ENCODE data around the gene PRKCD.

PRKCD gene

DNA sequence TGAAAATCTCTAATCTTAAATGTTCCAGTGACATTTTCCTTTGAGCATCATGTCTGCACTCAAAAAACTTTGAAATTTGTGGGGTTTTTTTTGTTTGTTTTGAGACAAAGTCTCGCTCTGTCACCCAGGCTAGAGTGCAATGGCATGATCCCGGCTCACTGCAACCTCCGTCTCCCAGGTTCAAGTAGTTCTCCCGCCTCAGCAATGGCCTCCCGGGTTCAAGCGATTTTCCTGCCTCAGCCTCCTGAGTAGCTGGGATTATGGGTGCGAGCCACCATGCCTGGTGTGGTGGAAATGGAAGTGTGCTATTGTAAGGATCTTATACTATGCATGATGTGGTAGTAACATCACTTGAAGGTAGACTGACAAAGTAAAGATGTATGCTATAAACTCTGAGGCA, 52.3 kb downstream of the PRKCD start:
- TF ChIP-seq, protein P1, sequence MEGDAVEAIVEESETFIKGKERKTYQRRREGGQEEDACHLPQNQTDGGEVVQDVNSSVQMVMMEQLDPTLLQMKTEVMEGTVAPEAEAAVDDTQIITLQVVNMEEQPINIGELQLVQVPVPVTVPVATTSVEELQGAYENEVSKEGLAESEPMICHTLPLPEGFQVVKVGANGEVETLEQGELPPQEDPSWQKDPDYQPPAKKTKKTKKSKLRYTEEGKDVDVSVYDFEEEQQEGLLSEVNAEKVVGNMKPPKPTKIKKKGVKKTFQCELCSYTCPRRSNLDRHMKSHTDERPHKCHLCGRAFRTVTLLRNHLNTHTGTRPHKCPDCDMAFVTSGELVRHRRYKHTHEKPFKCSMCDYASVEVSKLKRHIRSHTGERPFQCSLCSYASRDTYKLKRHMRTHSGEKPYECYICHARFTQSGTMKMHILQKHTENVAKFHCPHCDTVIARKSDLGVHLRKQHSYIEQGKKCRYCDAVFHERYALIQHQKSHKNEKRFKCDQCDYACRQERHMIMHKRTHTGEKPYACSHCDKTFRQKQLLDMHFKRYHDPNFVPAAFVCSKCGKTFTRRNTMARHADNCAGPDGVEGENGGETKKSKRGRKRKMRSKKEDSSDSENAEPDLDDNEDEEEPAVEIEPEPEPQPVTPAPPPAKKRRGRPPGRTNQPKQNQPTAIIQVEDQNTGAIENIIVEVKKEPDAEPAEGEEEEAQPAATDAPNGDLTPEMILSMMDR (IDR thresholded peaks at IDR 0.05): no peak

DNA sequence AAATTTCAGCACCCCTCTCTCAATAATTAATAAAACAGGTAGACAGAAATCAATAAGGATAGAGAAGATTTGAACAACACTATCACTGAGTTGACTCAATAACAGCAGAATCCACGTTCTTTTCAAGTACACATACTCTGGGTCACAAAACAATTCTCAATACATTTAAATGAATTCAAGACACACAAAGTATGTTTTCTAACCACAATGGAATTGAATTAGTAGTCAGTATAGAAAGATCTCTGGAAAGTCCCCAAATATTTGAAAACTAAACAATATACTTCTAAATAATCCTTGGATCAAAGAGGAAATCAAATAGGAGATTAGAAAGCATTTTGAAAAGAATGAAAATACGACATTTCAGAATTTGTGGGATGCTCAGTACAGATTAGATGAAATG, 54.8 kb downstream of the PRKCD start:
- TF ChIP-seq, protein P1 (IDR thresholded peaks at IDR 0.05): no peak

DNA sequence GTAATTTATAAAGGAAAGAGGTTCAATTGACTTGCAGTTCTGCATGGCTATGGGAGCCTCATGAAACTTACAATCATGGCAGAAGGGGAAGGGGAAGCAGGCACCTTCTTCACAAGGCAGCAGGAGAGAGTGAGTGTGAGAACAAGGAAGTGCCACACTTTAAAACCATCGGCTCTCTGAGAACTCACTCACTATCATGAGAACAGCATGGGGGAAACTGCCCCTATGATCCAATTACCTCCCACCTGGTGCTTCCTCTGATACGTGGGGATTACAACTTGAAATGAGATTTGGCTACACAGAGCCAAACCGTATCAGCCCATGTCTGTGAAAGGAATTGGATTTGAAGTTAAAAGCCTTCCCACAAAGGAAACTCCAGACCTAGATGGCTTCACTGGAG, 55.7 kb downstream of the PRKCD start:
- TF ChIP-seq, protein P1 (IDR thresholded peaks at IDR 0.05): no peak

DNA sequence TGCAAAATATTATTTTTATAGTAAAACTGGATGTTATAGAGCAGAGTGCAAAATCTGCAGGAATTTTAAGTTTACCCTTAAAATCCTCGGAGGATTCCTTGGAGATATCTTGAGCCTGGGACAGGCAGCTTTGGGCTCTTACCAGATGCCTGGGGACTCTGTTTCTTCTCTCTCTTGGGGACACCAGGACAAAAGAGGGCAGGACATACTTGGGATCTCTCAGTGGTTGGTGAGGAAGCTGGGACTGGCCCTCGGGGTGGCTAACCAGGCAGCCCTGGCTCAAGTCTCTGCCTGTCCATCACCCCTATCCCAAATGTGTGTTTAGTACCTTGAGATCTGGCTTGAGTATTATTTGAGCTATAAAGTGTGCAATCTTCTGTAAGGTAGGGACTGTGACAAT, 56.2 kb downstream of the PRKCD start:
- TF ChIP-seq, protein P1 (IDR thresholded peaks at IDR 0.05): no peak

DNA sequence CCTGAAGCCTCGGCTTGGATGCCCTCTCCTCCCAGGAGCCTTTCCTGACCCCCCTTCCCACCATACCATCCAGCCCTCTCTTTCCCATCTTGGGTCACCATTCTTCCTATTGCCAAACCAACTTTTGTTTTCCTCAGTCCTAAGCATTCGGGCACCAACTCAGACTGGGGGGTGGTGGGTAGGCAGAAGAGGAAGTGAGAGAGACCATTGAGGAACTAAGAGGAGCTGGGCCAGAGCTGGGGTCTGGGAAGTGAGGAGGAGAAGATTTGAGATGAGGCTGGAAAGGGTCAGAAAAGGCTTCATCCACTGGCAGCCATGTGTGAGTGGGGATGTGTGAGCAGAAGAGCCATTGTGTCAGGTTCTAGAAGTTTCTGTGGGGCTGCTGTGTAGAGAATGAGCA, 57.1 kb downstream of the PRKCD start:
- TF ChIP-seq, protein P1 (IDR thresholded peaks at IDR 0.05): no peak

DNA sequence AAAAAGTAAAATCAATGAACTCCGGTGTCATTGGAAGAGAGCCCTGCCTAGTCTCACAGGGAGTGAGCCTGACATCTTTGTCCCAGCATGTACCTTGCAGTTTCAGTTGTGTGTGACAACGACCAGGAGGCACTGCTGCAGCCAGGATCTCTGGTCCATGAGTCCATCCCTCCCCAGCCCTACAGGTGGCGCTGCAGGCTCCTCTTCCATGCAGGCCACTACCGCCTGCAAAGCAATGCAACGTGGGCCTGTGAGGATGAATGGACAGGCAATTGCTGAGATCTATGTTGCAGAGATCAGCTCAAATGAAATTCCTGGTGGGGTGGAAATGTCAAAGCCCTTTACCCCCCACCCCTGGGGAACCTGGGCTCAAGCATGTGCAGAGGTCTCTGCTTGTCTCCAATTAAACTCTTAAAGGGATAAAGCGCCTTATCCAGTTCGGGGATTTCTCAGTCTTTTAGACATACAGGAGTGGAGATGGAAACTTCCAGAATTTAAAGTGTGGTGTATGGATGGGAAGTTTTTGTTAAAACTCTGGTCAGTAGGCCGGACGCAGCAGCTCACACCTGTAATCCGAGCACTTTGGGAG, 59.0 kb downstream of the PRKCD start:
- TF ChIP-seq, protein P1 (IDR thresholded peaks at IDR 0.05): peak; percentile 91

DNA sequence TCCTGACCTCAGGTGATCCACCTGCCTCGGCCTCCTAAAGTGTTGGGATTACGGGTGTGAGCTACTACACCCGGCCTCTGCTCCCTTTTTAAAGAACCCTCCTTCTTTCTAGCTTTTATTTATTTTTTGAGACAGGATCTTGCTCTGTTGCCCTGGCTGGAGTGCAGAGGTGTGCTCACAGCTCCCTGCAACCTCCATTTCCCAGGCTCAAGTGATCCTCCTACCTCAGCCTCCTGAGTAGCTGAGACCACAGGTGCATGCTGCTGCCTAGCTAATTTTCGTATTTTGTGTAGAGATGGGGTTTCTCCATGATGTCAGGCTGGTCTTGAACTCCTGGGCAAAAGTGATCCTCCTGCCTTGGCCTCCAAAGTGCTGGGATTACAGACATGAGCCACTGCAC, 60.3 kb downstream of the PRKCD start:
- TF ChIP-seq, protein P1 (IDR thresholded peaks at IDR 0.05): no peak

DNA sequence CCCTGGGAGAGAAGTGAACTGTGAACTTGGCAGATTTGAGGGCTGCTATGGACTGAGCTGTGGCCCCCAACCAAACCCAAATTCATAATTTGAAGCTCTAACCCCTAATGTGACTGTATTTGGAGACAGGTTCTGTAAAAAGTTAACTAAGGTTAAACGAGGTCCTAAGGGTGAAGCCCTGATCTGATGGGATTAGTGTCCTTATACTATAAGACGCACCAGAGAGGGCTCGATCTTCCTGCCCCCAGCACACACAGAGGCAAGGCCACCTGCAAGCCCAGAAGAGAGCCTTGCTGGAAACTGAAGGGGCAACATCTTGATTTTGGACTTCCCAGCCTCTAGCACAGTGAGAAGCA, 60.8 kb downstream of the PRKCD start:
- TF ChIP-seq, protein P1 (IDR thresholded peaks at IDR 0.05): no peak
